Measurements from ENCODE around the gene NSUN6.

The NSUN6 gene

GRCh38 chr10:18561861-18562551, 89.4 kb downstream of the NSUN6 start:
- no peak overlapping the region for H3K9ac ChIP-seq (ENCODE audit: low read length)
- peaks cover 46% of the 10 kb centered on the region for H3K36me3 ChIP-seq (ENCODE audit: control insufficient read depth, insufficient read depth, low read length)
- no peaks in the 10 kb centered on the region for H3K27me3 ChIP-seq (ENCODE audit: control insufficient read depth, insufficient read depth, low read length)
- no peak overlapping the region for H3K27ac ChIP-seq (ENCODE audit: low read depth, low read length)
- H3K9me3 ChIP-seq (ENCODE audit: control insufficient read depth, insufficient read depth, low read depth, low read length): peaks cover 94% of the 10 kb centered on the region
- no peaks in the 10 kb centered on the region for H3K4me1 ChIP-seq (ENCODE audit: control insufficient read depth, insufficient read depth, low read length)
- H3K4me3 ChIP-seq (ENCODE audit: low read depth, low read length): no peak overlapping the region

- no peak overlapping the region for H3K27ac ChIP-seq (ENCODE audit: low read depth, low read length)
- H3K27me3 ChIP-seq (ENCODE audit: control insufficient read depth, insufficient read depth, low read length): no peaks in the 10 kb centered on the region
- H3K4me3 ChIP-seq (ENCODE audit: low read depth, low read length): no peak overlapping the region
- H3K9me3 ChIP-seq (ENCODE audit: control insufficient read depth, insufficient read depth, low read depth, low read length): peaks cover 94% of the 10 kb centered on the region
- H3K9ac ChIP-seq (ENCODE audit: low read length): no peak overlapping the region
- H3K36me3 ChIP-seq (ENCODE audit: control insufficient read depth, insufficient read depth, low read length): peaks cover 81% of the 10 kb centered on the region
- H3K4me1 ChIP-seq (ENCODE audit: control insufficient read depth, insufficient read depth, low read length): no peaks in the 10 kb centered on the region
These were observed 93.4 kb downstream of the NSUN6 start for GRCh38 chr10:18557960-18558359.

GRCh38 chr10:18556522-18557147, 94.8 kb downstream of the NSUN6 start:
- Histone ChIP-seq H3K27ac (ENCODE audit: low read depth, low read length) (no peak overlapping the region), H3K9me3 (ENCODE audit: control insufficient read depth, insufficient read depth, low read depth, low read length) (peaks cover 87% of the 10 kb centered on the region), H3K36me3 (ENCODE audit: control insufficient read depth, insufficient read depth, low read length) (peaks cover 88% of the 10 kb centered on the region), H3K27me3 (ENCODE audit: control insufficient read depth, insufficient read depth, low read length) (no peaks in the 10 kb centered on the region), H3K4me1 (ENCODE audit: control insufficient read depth, insufficient read depth, low read length) (no peaks in the 10 kb centered on the region), H3K4me3 (ENCODE audit: low read depth, low read length) (no peak overlapping the region; the same call in 1 of the 2 replicates), H3K9ac (ENCODE audit: low read length) (no peak overlapping the region)

GRCh38 chr10:18554479-18554878, 96.9 kb downstream of the NSUN6 start:
- H3K27me3 ChIP-seq (ENCODE audit: control insufficient read depth, insufficient read depth, low read length): no peaks in the 10 kb centered on the region
- peaks cover 78% of the 10 kb centered on the region for H3K36me3 ChIP-seq (ENCODE audit: control insufficient read depth, insufficient read depth, low read length)
- no peaks in the 10 kb centered on the region for H3K4me1 ChIP-seq (ENCODE audit: control insufficient read depth, insufficient read depth, low read length)
- no peak overlapping the region for H3K27ac ChIP-seq (ENCODE audit: low read depth, low read length)
- no peak overlapping the region for H3K4me3 ChIP-seq (ENCODE audit: low read depth, low read length)
- H3K9me3 ChIP-seq (ENCODE audit: control insufficient read depth, insufficient read depth, low read depth, low read length): peaks cover 70% of the 10 kb centered on the region
- no peak overlapping the region for H3K9ac ChIP-seq (ENCODE audit: low read length)

- Histone ChIP-seq H3K9me3 (ENCODE audit: control insufficient read depth, insufficient read depth, low read depth, low read length) (peaks cover 40% of the 10 kb centered on the region), H3K36me3 (ENCODE audit: control insufficient read depth, insufficient read depth, low read length) (peaks cover 61% of the 10 kb centered on the region), H3K9ac (ENCODE audit: low read length) (no peak overlapping the region), H3K4me1 (ENCODE audit: control insufficient read depth, insufficient read depth, low read length) (no peaks in the 10 kb centered on the region), H3K27ac (ENCODE audit: low read depth, low read length) (no peak overlapping the region), H3K27me3 (ENCODE audit: control insufficient read depth, insufficient read depth, low read length) (no peaks in the 10 kb centered on the region), H3K4me3 (ENCODE audit: low read depth, low read length) (no peak overlapping the region)
These were observed 99.9 kb downstream of the NSUN6 start for GRCh38 chr10:18551473-18551872.

- Histone ChIP-seq H3K4me1 (ENCODE audit: control insufficient read depth, insufficient read depth, low read length) (no peaks in the 10 kb centered on the region), H3K9me3 (ENCODE audit: control insufficient read depth, insufficient read depth, low read depth, low read length) (peaks cover 17% of the 10 kb centered on the region), H3K4me3 (ENCODE audit: low read depth, low read length) (no peak overlapping the region), H3K27me3 (ENCODE audit: control insufficient read depth, insufficient read depth, low read length) (no peaks in the 10 kb centered on the region), H3K27ac (ENCODE audit: low read depth, low read length) (no peak overlapping the region), H3K36me3 (ENCODE audit: control insufficient read depth, insufficient read depth, low read length) (peaks cover 46% of the 10 kb centered on the region), H3K9ac (ENCODE audit: low read length) (no peak overlapping the region)
These were observed 102.3 kb downstream of the NSUN6 start for GRCh38 chr10:18549105-18549504.

- no peaks in the 10 kb centered on the region for H3K27me3 ChIP-seq (ENCODE audit: control insufficient read depth, insufficient read depth, low read length)
- H3K9ac ChIP-seq (ENCODE audit: low read length): no peak overlapping the region
- no peaks in the 10 kb centered on the region for H3K9me3 ChIP-seq (ENCODE audit: control insufficient read depth, insufficient read depth, low read depth, low read length)
- H3K4me3 ChIP-seq (ENCODE audit: low read depth, low read length): no peak overlapping the region
- peaks cover 25% of the 10 kb centered on the region for H3K36me3 ChIP-seq (ENCODE audit: control insufficient read depth, insufficient read depth, low read length)
- no peaks in the 10 kb centered on the region for H3K4me1 ChIP-seq (ENCODE audit: control insufficient read depth, insufficient read depth, low read length)
- no peak overlapping the region for H3K27ac ChIP-seq (ENCODE audit: low read depth, low read length)
These were observed 105.6 kb downstream of the NSUN6 start for GRCh38 chr10:18545621-18546305.

GRCh38 chr10:18542832-18543231, 108.6 kb downstream of the NSUN6 start:
- peaks cover 36% of the 10 kb centered on the region for H3K36me3 ChIP-seq (ENCODE audit: control insufficient read depth, insufficient read depth, low read length)
- no peaks in the 10 kb centered on the region for H3K4me1 ChIP-seq (ENCODE audit: control insufficient read depth, insufficient read depth, low read length)
- H3K27ac ChIP-seq (ENCODE audit: low read depth, low read length): no peak overlapping the region
- no peaks in the 10 kb centered on the region for H3K9me3 ChIP-seq (ENCODE audit: control insufficient read depth, insufficient read depth, low read depth, low read length)
- H3K27me3 ChIP-seq (ENCODE audit: control insufficient read depth, insufficient read depth, low read length): no peaks in the 10 kb centered on the region
- H3K4me3 ChIP-seq (ENCODE audit: low read depth, low read length): no peak overlapping the region
- H3K9ac ChIP-seq (ENCODE audit: low read length): no peak overlapping the region

- no peak overlapping the region for H3K27ac ChIP-seq (ENCODE audit: low read depth, low read length)
- H3K27me3 ChIP-seq (ENCODE audit: control insufficient read depth, insufficient read depth, low read length): no peaks in the 10 kb centered on the region
- no peaks in the 10 kb centered on the region for H3K4me1 ChIP-seq (ENCODE audit: control insufficient read depth, insufficient read depth, low read length)
- no peak overlapping the region for H3K4me3 ChIP-seq (ENCODE audit: low read depth, low read length)
- peaks cover 44% of the 10 kb centered on the region for H3K36me3 ChIP-seq (ENCODE audit: control insufficient read depth, insufficient read depth, low read length)
- H3K9me3 ChIP-seq (ENCODE audit: control insufficient read depth, insufficient read depth, low read depth, low read length): no peaks in the 10 kb centered on the region
- H3K9ac ChIP-seq (ENCODE audit: low read length): no peak overlapping the region
These were observed 111.2 kb downstream of the NSUN6 start for GRCh38 chr10:18540195-18540594.

GRCh38 chr10:18539335-18539734, 112.1 kb downstream of the NSUN6 start:
- no peaks in the 10 kb centered on the region for H3K4me1 ChIP-seq (ENCODE audit: control insufficient read depth, insufficient read depth, low read length)
- H3K9ac ChIP-seq (ENCODE audit: low read length): no peak overlapping the region
- no peaks in the 10 kb centered on the region for H3K9me3 ChIP-seq (ENCODE audit: control insufficient read depth, insufficient read depth, low read depth, low read length)
- H3K27ac ChIP-seq (ENCODE audit: low read depth, low read length): no peak overlapping the region
- peaks cover 41% of the 10 kb centered on the region for H3K36me3 ChIP-seq (ENCODE audit: control insufficient read depth, insufficient read depth, low read length)
- H3K27me3 ChIP-seq (ENCODE audit: control insufficient read depth, insufficient read depth, low read length): no peaks in the 10 kb centered on the region
- H3K4me3 ChIP-seq (ENCODE audit: low read depth, low read length): no peak overlapping the region

GRCh38 chr10:18533896-18534295, 117.5 kb downstream of the NSUN6 start:
- H3K27me3 ChIP-seq (ENCODE audit: control insufficient read depth, insufficient read depth, low read length): no peaks in the 10 kb centered on the region
- peaks cover 7% of the 10 kb centered on the region; the same call in 1 of the 2 replicates for H3K9me3 ChIP-seq (ENCODE audit: control insufficient read depth, insufficient read depth, low read depth, low read length)
- no peak overlapping the region for H3K4me3 ChIP-seq (ENCODE audit: low read depth, low read length)
- H3K27ac ChIP-seq (ENCODE audit: low read depth, low read length): no peak overlapping the region
- peaks cover 37% of the 10 kb centered on the region for H3K36me3 ChIP-seq (ENCODE audit: control insufficient read depth, insufficient read depth, low read length)
- no peak overlapping the region for H3K9ac ChIP-seq (ENCODE audit: low read length)
- no peaks in the 10 kb centered on the region for H3K4me1 ChIP-seq (ENCODE audit: control insufficient read depth, insufficient read depth, low read length)
